MM.1S (cell line): ENCODE results near the gene C1QTNF9B.

Experiments used
- DNase-seq: peaks from one replicate; pipeline ENCODE4 v3.0.0-alpha.2; 2015
- H2AFZ ChIP-seq: fragments of 300-600 bp; sonication (generic); 2 replicates; pipeline ENCODE4 v1.6.0; 2016; ENCODE audit warnings: antibody characterized with exemption, low read length
- H3F3A ChIP-seq: fragments of 300-600 bp; sonication (generic); 2 replicates; pipeline ENCODE4 v1.6.1; 2016; ENCODE audit warnings: mild to moderate bottlenecking, antibody characterized with exemption, low read length, moderate library complexity, mixed read lengths; ENCODE audit not compliant: insufficient read depth
- H3K27ac ChIP-seq: fragments of 300-600 bp; sonication (generic); 2 replicates; pipeline ENCODE4 v1.5.1; 2016; ENCODE audit warnings: mild to moderate bottlenecking, low read length
- H3K27me3 ChIP-seq: fragments of 300-600 bp; sonication (generic); replicated peaks from 2 replicates; pipeline ENCODE4 v1.6.0; 2016; ENCODE audit warnings: low read length; ENCODE audit not compliant: insufficient read depth
- H3K36me3 ChIP-seq: fragments of 300-600 bp; sonication (generic); replicated peaks from 2 replicates; pipeline ENCODE4 v1.6.1; 2016; ENCODE audit warnings: mild to moderate bottlenecking, low read length, mixed read lengths; ENCODE audit not compliant: insufficient read depth
- H3K4me1 ChIP-seq: fragments of 300-600 bp; sonication (generic); 2 replicates; pipeline ENCODE4 v1.6.1; 2016; ENCODE audit warnings: low read length, mixed read lengths
- H3K4me2 ChIP-seq: fragments of 300-600 bp; sonication (generic); 2 replicates; pipeline ENCODE4 v1.6.0; 2016; ENCODE audit warnings: low read depth, low read length
- H3K4me3 ChIP-seq: fragments of 300-600 bp; sonication (generic); 2 replicates; pipeline ENCODE4 v1.5.1; 2016; ENCODE audit warnings: low read length, mixed read lengths
- H3K79me2 ChIP-seq: fragments of 300-600 bp; sonication (generic); 2 replicates; pipeline ENCODE4 v1.6.1; 2016; ENCODE audit warnings: mixed run types, low read length, mixed read lengths
- H3K9ac ChIP-seq: fragments of 300-600 bp; sonication (generic); 2 replicates; pipeline ENCODE4 v1.6.1; 2016; ENCODE audit warnings: low read length, mixed read lengths
- H3K9me2 ChIP-seq: fragments of 300-600 bp; sonication (generic); replicated peaks from 2 replicates; pipeline ENCODE4 v1.6.1; 2016; ENCODE audit warnings: mild to moderate bottlenecking, low read length, mixed read lengths; ENCODE audit not compliant: insufficient read depth
- H3K9me3 ChIP-seq: fragments of 300-600 bp; sonication (generic); replicated peaks from 2 replicates; pipeline ENCODE4 v1.6.1; 2016; ENCODE audit warnings: mild to moderate bottlenecking, low read length, mixed read lengths; ENCODE audit not compliant: insufficient read depth
- H4K20me1 ChIP-seq: fragments of 300-600 bp; sonication (generic); 2 replicates; pipeline ENCODE4 v1.6.1; 2016; ENCODE audit warnings: mild to moderate bottlenecking, low read length, moderate library complexity, mixed read lengths; ENCODE audit not compliant: insufficient read depth
- EZH2 ChIP-seq: fragments of 300-600 bp; sonication (generic); optimal IDR thresholded peaks from 2 replicates; pipeline ENCODE3; 2017; ENCODE audit warnings: low read depth, mild to moderate bottlenecking, antibody characterized with exemption, low read length, mixed read lengths
- EZH2phosphoT487 ChIP-seq: fragments of 300-600 bp; sonication (generic); IDR thresholded peaks from 2 replicates; pipeline ENCODE4 v1.6.1; 2018; ENCODE audit warnings: antibody characterized with exemption, low read length
- TF ChIP-seq, protein P1 (sequence below): fragments of 300-600 bp; sonication (generic); IDR thresholded peaks from 2 replicates; pipeline ENCODE4 v1.5.1; 2016; ENCODE audit warnings: antibody characterized with exemption, low read length, mixed read lengths

The C1QTNF9B gene

DNA sequence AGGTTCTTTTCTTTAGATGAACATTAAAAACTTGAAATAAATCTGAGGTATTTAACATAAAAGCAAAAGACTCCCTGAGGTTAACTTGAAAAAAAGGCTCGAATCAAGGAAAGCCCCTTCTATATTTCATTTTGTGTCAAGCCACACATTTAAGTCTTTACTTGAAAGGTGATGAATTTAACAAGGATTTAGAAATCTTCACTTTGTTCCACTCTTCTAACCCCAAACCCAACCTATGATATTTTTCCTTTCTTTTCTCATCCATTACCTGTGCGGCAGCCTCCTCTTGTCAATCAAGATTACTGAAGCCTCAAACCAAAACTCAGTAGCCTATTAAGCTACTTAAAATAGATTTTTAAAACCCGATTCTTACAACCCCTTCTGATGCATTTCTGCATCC lies 41.9 kb downstream of the C1QTNF9B start:
- no peak overlapping the region for H3K4me2 ChIP-seq

DNA sequence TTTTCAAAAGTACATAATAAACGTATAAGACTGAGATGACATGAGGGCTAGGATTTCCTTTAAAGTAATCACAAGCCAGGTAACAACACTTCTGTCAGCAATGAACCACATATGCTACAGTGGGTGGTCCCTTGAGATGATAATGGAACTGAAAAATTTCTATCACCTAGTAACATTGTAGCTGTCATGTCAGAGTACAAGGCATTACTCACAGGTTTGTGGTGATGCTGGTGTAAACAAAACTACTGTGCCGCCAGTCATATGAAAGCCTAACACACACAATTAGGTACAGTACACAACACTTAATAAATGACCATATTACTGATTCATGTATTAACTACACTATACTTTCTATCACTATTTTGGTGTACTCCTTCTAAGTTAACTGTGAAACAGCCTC lies 45.0 kb downstream of the C1QTNF9B start:
- H2AFZ ChIP-seq: no peak overlapping the region
- TF ChIP-seq, protein P1, sequence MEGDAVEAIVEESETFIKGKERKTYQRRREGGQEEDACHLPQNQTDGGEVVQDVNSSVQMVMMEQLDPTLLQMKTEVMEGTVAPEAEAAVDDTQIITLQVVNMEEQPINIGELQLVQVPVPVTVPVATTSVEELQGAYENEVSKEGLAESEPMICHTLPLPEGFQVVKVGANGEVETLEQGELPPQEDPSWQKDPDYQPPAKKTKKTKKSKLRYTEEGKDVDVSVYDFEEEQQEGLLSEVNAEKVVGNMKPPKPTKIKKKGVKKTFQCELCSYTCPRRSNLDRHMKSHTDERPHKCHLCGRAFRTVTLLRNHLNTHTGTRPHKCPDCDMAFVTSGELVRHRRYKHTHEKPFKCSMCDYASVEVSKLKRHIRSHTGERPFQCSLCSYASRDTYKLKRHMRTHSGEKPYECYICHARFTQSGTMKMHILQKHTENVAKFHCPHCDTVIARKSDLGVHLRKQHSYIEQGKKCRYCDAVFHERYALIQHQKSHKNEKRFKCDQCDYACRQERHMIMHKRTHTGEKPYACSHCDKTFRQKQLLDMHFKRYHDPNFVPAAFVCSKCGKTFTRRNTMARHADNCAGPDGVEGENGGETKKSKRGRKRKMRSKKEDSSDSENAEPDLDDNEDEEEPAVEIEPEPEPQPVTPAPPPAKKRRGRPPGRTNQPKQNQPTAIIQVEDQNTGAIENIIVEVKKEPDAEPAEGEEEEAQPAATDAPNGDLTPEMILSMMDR: no peak
- TF ChIP-seq EZH2 (no peak), EZH2phosphoT487 (no peak)
- no peak for DNase-seq
- H3K4me3 ChIP-seq: no peak overlapping the region
- H3K4me2 ChIP-seq: no peak overlapping the region
- no peak overlapping the region for H3K27ac ChIP-seq
- no peaks in the 10 kb centered on the region for H3K36me3 ChIP-seq
- no peaks in the 10 kb centered on the region for H4K20me1 ChIP-seq
- no peaks in the 10 kb centered on the region for H3K9me3 ChIP-seq
- H3K9me2 ChIP-seq: no peaks in the 10 kb centered on the region
- no peaks in the 10 kb centered on the region for H3F3A ChIP-seq
- H3K9ac ChIP-seq: no peak overlapping the region
- H3K79me2 ChIP-seq: no peaks in the 10 kb centered on the region
- no peaks in the 10 kb centered on the region for H3K27me3 ChIP-seq
- H3K4me1 ChIP-seq: peaks cover 11% of the 10 kb centered on the region; the same call in 1 of the 2 replicates

More for the DNA sequence above, 41.9 kb downstream of the C1QTNF9B start:
- H3F3A ChIP-seq: no peaks in the 10 kb centered on the region
- H3K27ac ChIP-seq: no peak overlapping the region
- no peak overlapping the region for H2AFZ ChIP-seq
- TF ChIP-seq, protein P1: no peak
- no peak for TF ChIP-seq EZH2phosphoT487
- TF ChIP-seq EZH2: no peak
- no peaks in the 10 kb centered on the region for H3K27me3 ChIP-seq
- DNase-seq: no peak
- H3K4me3 ChIP-seq: no peak overlapping the region
- no peaks in the 10 kb centered on the region for H3K9me3 ChIP-seq
- no peak overlapping the region for H3K9ac ChIP-seq
- no peaks in the 10 kb centered on the region for H4K20me1 ChIP-seq
- no peaks in the 10 kb centered on the region for H3K36me3 ChIP-seq
- no peaks in the 10 kb centered on the region for H3K9me2 ChIP-seq
- 0 out of 2 replicates have a peak, but pooled peaks cover 3% of the 10 kb centered on the region for H3K4me1 ChIP-seq
- no peaks in the 10 kb centered on the region for H3K79me2 ChIP-seq

DNA sequence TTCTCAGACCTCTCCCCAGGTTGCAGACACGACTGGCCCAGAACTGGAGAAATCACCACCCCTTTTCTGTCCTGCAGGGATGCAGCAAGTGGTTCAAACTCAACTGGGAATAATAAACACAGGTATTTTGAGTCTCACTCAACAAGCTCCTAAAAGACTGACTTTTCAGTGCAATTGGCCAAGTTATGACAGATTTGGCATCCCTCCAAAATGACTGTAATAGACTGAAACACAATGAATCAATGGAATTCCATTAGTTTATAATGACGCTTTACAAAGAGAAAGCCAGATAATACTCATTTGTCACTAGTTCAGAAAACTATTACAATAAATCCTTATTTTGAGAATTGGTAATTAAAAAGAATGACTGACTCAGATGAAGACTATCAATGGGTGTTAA lies 46.2 kb downstream of the C1QTNF9B start:
- TF ChIP-seq EZH2phosphoT487: no peak
- TF ChIP-seq, protein P1: no peak
- no peak for TF ChIP-seq EZH2
- Histone ChIP-seq H3K4me1 (peaks cover 11% of the 10 kb centered on the region; the same call in 1 of the 2 replicates), H3K27me3 (no peaks in the 10 kb centered on the region), H3K36me3 (no peaks in the 10 kb centered on the region), H3K4me2 (no peak overlapping the region), H2AFZ (no peak overlapping the region), H3K79me2 (no peaks in the 10 kb centered on the region), H3K9me2 (no peaks in the 10 kb centered on the region), H4K20me1 (no peaks in the 10 kb centered on the region), H3F3A (no peaks in the 10 kb centered on the region), H3K9ac (no peak overlapping the region), H3K9me3 (no peaks in the 10 kb centered on the region), H3K27ac (no peak overlapping the region), H3K4me3 (no peak overlapping the region)
- no peak for DNase-seq
